ENCODE data around the gene SLC12A8. TPM values are rescaled to one million over a fixed set of nuclear protein-coding genes. Genes with fewer than 3 reads are reported as not detected.

The SLC12A8 gene
- total RNA-seq, 4 donors from 2014 or later: 0.26 to 4.7 (median 0.58) TPM; not detected in 1

GRCh38 chr3:125157183-125157582, 55.4 kb downstream of the SLC12A8 start:
- TF ChIP-seq CTCF (IDR thresholded peaks at IDR 0.05): no peak
- Histone ChIP-seq H3K4me3 (no peak overlapping the region), H3K27me3 (no peaks in the 10 kb centered on the region), H3K4me1 (no peaks in the 10 kb centered on the region), H3K36me3 (no peaks in the 10 kb centered on the region), H3K9me3 (no peaks in the 10 kb centered on the region), H3K27ac (no peak overlapping the region)
- no peak for DNase-seq
- intact Hi-C loops (cut with DNase I; ENCODE audit: low total_unique reads): no loop called here

GRCh38 chr3:125156456-125156855, 56.1 kb downstream of the SLC12A8 start:
- no peaks in the 10 kb centered on the region for H3K9me3 ChIP-seq
- no peak overlapping the region for H3K4me3 ChIP-seq
- H3K27me3 ChIP-seq: no peaks in the 10 kb centered on the region
- H3K27ac ChIP-seq: no peak overlapping the region
- intact Hi-C loops (cut with DNase I; ENCODE audit: low total_unique reads): no loop called here
- H3K36me3 ChIP-seq: no peaks in the 10 kb centered on the region
- no peak for DNase-seq
- TF ChIP-seq CTCF (IDR thresholded peaks at IDR 0.05) (no peak), POLR2A (IDR thresholded peaks at IDR 0.05) (no peak)
- no peaks in the 10 kb centered on the region for H3K4me1 ChIP-seq

GRCh38 chr3:125154800-125155269, 57.7 kb downstream of the SLC12A8 start:
- intact Hi-C loops (cut with DNase I; ENCODE audit: low total_unique reads): no loop called here

GRCh38 chr3:125154110-125154509, 58.4 kb downstream of the SLC12A8 start:
- intact Hi-C loops (cut with DNase I; ENCODE audit: low total_unique reads): no loop called here
- no peaks in the 10 kb centered on the region for H3K27me3 ChIP-seq
- no peak for TF ChIP-seq CTCF (IDR thresholded peaks at IDR 0.05)
- peaks cover 0 to under 1% of the 10 kb centered on the region in 2 donors for H3K4me1 ChIP-seq
- DNase-seq: no peak
- H3K27ac ChIP-seq: no peak overlapping the region
- no peaks in the 10 kb centered on the region for H3K9me3 ChIP-seq
- no peak overlapping the region for H3K4me3 ChIP-seq
- no peaks in the 10 kb centered on the region for H3K36me3 ChIP-seq

More at GRCh38 chr3:125154800-125155269, 57.7 kb downstream of the SLC12A8 start:
- no peaks in the 10 kb centered on the region for H3K9me3 ChIP-seq
- no peaks in the 10 kb centered on the region for H3K27me3 ChIP-seq
- H3K36me3 ChIP-seq: no peaks in the 10 kb centered on the region
- H3K4me1 ChIP-seq: no peaks in the 10 kb centered on the region
- DNase-seq: no peak
- no peak overlapping the region for H3K4me3 ChIP-seq
- H3K27ac ChIP-seq: no peak overlapping the region
- no peak for TF ChIP-seq POLR2A (IDR thresholded peaks at IDR 0.05)

GRCh38 chr3:125152951-125153350, 59.6 kb downstream of the SLC12A8 start:
- H3K4me3 ChIP-seq: no peak overlapping the region
- H3K9me3 ChIP-seq: no peaks in the 10 kb centered on the region
- TF ChIP-seq POLR2A (IDR thresholded peaks at IDR 0.05) (no peak), CTCF (IDR thresholded peaks at IDR 0.05) (no peak)
- peaks cover 0 to 2% of the 10 kb centered on the region in 2 donors for H3K4me1 ChIP-seq
- no peaks in the 10 kb centered on the region for H3K27me3 ChIP-seq
- no peaks in the 10 kb centered on the region for H3K36me3 ChIP-seq
- no peak for DNase-seq
- intact Hi-C loops (cut with DNase I; ENCODE audit: low total_unique reads): no loop called here
- H3K27ac ChIP-seq: no peak overlapping the region

GRCh38 chr3:125151916-125152315, 60.6 kb downstream of the SLC12A8 start:
- TF ChIP-seq POLR2A (IDR thresholded peaks at IDR 0.05) (no peak), CTCF (IDR thresholded peaks at IDR 0.05) (no peak)
- Histone ChIP-seq H3K36me3 (no peaks in the 10 kb centered on the region), H3K4me3 (no peak overlapping the region), H3K9me3 (no peaks in the 10 kb centered on the region), H3K27ac (no peak overlapping the region), H3K4me1 (peaks cover 0 to 2% of the 10 kb centered on the region in 2 donors), H3K27me3 (no peaks in the 10 kb centered on the region)
- intact Hi-C loops (cut with DNase I; ENCODE audit: low total_unique reads): no loop called here
- no peak for DNase-seq
